WERI-Rb-1 (cell line): ENCODE data around the gene OSBP.
A peak's percentile ranks its signal among the peaks of the same experiment; 100 is the strongest.

Experiments used
- DNase-seq: peaks from one replicate; pipeline ENCODE4 v3.0.0-alpha.2; 2020
- H3K27ac ChIP-seq: fragments of 250-450 bp; sonication (Bioruptor Pico); 2 replicates; pipeline ENCODE4 v1.5.1; 2020; ENCODE audit warnings: mild to moderate bottlenecking, moderate library complexity
- H3K27me3 ChIP-seq: fragments of 250-450 bp; sonication (Bioruptor Pico); 2 replicates; pipeline ENCODE4 v1.5.1; 2021; ENCODE audit warnings: mild to moderate bottlenecking, low read depth, moderate library complexity; ENCODE audit not compliant: insufficient read depth, severe bottlenecking
- H3K36me3 ChIP-seq: fragments of 250-450 bp; sonication (Bioruptor Pico); 2 replicates; pipeline ENCODE4 v1.5.1; 2020; ENCODE audit warnings: mild to moderate bottlenecking, moderate library complexity
- H3K4me3 ChIP-seq: 2 replicates; pipeline ENCODE4 v1.5.1; 2011; ENCODE audit warnings: low read depth, mild to moderate bottlenecking, control low read depth, low read length
- H3K9me3 ChIP-seq: fragments of 250-450 bp; sonication (Bioruptor Pico); 2 replicates; pipeline ENCODE4 v1.5.1; 2021; ENCODE audit warnings: mild to moderate bottlenecking, moderate library complexity; ENCODE audit not compliant: severe bottlenecking
- TF ChIP-seq, protein P1 (sequence below): IDR thresholded peaks from 2 replicates; pipeline ENCODE4 v1.5.1; 2011; ENCODE audit warnings: low read depth, mild to moderate bottlenecking, control low read depth, inconsistent platforms, low read length

OSBP gene

GRCh38 chr11:59600636-59601035 is 14.9 kb downstream of the OSBP start:
- Histone ChIP-seq H3K36me3 (peaks cover 84% of the 10 kb centered on the region), H3K27me3 (no peaks in the 10 kb centered on the region), H3K4me3 (no peak overlapping the region), H3K27ac (no peak overlapping the region), H3K9me3 (no peaks in the 10 kb centered on the region)
- DNase-seq, result no peak
- TF ChIP-seq, protein P1, sequence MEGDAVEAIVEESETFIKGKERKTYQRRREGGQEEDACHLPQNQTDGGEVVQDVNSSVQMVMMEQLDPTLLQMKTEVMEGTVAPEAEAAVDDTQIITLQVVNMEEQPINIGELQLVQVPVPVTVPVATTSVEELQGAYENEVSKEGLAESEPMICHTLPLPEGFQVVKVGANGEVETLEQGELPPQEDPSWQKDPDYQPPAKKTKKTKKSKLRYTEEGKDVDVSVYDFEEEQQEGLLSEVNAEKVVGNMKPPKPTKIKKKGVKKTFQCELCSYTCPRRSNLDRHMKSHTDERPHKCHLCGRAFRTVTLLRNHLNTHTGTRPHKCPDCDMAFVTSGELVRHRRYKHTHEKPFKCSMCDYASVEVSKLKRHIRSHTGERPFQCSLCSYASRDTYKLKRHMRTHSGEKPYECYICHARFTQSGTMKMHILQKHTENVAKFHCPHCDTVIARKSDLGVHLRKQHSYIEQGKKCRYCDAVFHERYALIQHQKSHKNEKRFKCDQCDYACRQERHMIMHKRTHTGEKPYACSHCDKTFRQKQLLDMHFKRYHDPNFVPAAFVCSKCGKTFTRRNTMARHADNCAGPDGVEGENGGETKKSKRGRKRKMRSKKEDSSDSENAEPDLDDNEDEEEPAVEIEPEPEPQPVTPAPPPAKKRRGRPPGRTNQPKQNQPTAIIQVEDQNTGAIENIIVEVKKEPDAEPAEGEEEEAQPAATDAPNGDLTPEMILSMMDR, result no peak

- TF ChIP-seq, protein P1, result no peak
- no peaks in the 10 kb centered on the region for H3K27me3 ChIP-seq
- no peak overlapping the region for H3K4me3 ChIP-seq
- H3K27ac ChIP-seq, result no peak overlapping the region
- DNase-seq, result no peak
- peaks cover 84% of the 10 kb centered on the region for H3K36me3 ChIP-seq
- H3K9me3 ChIP-seq, result no peaks in the 10 kb centered on the region
These were observed 15.3 kb downstream of the OSBP start for GRCh38 chr11:59600234-59600633.

DNA sequence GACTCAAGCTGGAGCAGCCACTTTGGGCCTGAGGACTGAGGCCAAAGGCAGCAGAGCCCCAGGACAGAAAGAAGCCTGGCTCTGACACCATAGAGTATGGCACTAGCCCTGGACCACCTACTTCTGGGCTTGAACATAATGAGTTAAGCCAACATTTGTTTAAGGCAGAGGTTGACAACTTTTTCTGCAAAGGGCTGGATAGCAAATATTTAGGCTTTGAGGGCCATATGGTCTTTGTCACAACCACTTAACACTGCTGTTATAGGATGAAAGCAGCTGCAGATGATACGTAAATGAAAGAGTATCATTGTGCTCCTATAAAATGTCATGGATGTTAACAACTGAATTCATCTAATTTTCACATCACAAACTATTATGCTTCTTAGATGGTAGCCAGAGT is 16.6 kb downstream of the OSBP start:
- DNase-seq, result no peak
- Histone ChIP-seq H3K27me3 (no peaks in the 10 kb centered on the region), H3K36me3 (peaks cover 82% of the 10 kb centered on the region), H3K9me3 (no peaks in the 10 kb centered on the region), H3K27ac (no peak overlapping the region), H3K4me3 (no peak overlapping the region)
- TF ChIP-seq, protein P1, result no peak

- no peaks in the 10 kb centered on the region for H3K27me3 ChIP-seq
- DNase-seq, result no peak
- TF ChIP-seq, protein P1, result no peak
- peaks cover 65% of the 10 kb centered on the region for H3K36me3 ChIP-seq
- peaks cover 7% of the 10 kb centered on the region for H3K9me3 ChIP-seq
- H3K4me3 ChIP-seq, result no peak overlapping the region
- H3K27ac ChIP-seq, result no peak overlapping the region
These were observed 31.3 kb downstream of the OSBP start for GRCh38 chr11:59584294-59584693.

- H3K27ac ChIP-seq, result peak overlapping the region; percentile 31; the same call in 1 of the 2 replicates
- H3K36me3 ChIP-seq, result peaks cover 67% of the 10 kb centered on the region
- H3K4me3 ChIP-seq, result no peak overlapping the region
- DNase-seq, result peak; percentile 31
- H3K27me3 ChIP-seq, result no peaks in the 10 kb centered on the region
- TF ChIP-seq, protein P1, result no peak
- peaks cover 7% of the 10 kb centered on the region for H3K9me3 ChIP-seq
These were observed 33.6 kb downstream of the OSBP start for GRCh38 chr11:59582006-59582405.

GRCh38 chr11:59578369-59578768 is 37.2 kb downstream of the OSBP start:
- H3K36me3 ChIP-seq, result peaks cover 64% of the 10 kb centered on the region

More at GRCh38 chr11:59578369-59578768, 37.2 kb downstream of the OSBP start:
- no peak for DNase-seq
- Histone ChIP-seq H3K4me3 (no peak overlapping the region), H3K27ac (no peak overlapping the region), H3K9me3 (no peaks in the 10 kb centered on the region), H3K27me3 (no peaks in the 10 kb centered on the region)
- TF ChIP-seq, protein P1, result no peak
